Posterior vena cava (tissue), 2 donors: ENCODE data around the gene SPHK2. TPM values are rescaled to one million over a fixed set of nuclear protein-coding genes. Genes with fewer than 3 reads are reported as not detected.
"Not testable (repeated sequence)": the region's sequence is repeated elsewhere in the genome, so short reads cannot be mapped to it uniquely, and the experiment has no call there.

Experiments
- DNase-seq: peaks from one replicate; pipeline ENCODE4 v3.0.0-alpha.2; 2020; ENCODE audit warnings: low spot score
- intact Hi-C, 2 donors: fragments of 100-400 bp; cut with DNase I; formaldehyde crosslinking; loops; one replicate each; pipeline versions ENCODE4 v1.14.1 to v1.14.2; 2022 to 2023
- total RNA-seq, 2 donors: library from RNA; stranded (reverse); fragmentation: NEBNext Ultra II Directional; extraction: Animal tissue kit (Norgen Biotek cat#: 25700); gene quantifications; one replicate each; pipeline ENCODE4 v1.2.1, GENCODE V29; 2021
- donor health status: DM: yes; HTN: yes; CAD: no.
- donor health status: DM: yes; HTN: yes; CAD: no.

SPHK2 gene
- total RNA-seq, 2 donors from 2014 or later, result 8.5 to 12.1 TPM

GRCh38 chr19:48669903-48670668 is 50.8 kb downstream of the SPHK2 start:
- intact Hi-C loops, result loop anchor here in 1 of 2 donors (10.0 kb wide), 1 partner anchor 165 kb away; the partner anchor contains the start of gene HSD17B14
- no peak for DNase-seq

GRCh38 chr19:48670699-48671445 is 51.6 kb downstream of the SPHK2 start:
- DNase-seq, result no peak
- intact Hi-C loops, result loop anchor here in 1 of 2 donors (10.0 kb wide), 1 partner anchor 164 kb away; the partner anchor contains the start of gene HSD17B14

- intact Hi-C loops, result loop anchor here in 1 of 2 donors (10.0 kb wide), 1 partner anchor 163 kb away; the partner anchor contains the start of gene HSD17B14
- no peak for DNase-seq
These were observed 52.2 kb downstream of the SPHK2 start for GRCh38 chr19:48671446-48671995.

GRCh38 chr19:48672994-48673393 is 53.7 kb downstream of the SPHK2 start, which contains the start of gene NTN5:
Gene NTN5, minus strand, starts transcription at chr19:48673017. Its CDS starts 2,031 bp downstream, at chr19:48670986.
- intact Hi-C loops, result loop anchor here in 1 of 2 donors (10.0 kb wide), 1 partner anchor 162 kb away; the partner anchor contains the start of gene HSD17B14
- no peak for DNase-seq

GRCh38 chr19:48673436-48674100 is 54.3 kb downstream of the SPHK2 start:
- intact Hi-C loops, result loop anchor here in 1 of 2 donors (10.0 kb wide), 1 partner anchor 161 kb away; the partner anchor contains the start of gene HSD17B14
- DNase-seq, result no peak

- intact Hi-C loops, result loop anchor here in 1 of 2 donors (10.0 kb wide), 1 partner anchor 160 kb away; the partner anchor contains the start of gene HSD17B14
- no peak for DNase-seq
These were observed 55.0 kb downstream of the SPHK2 start for GRCh38 chr19:48674216-48674809.

GRCh38 chr19:48674921-48675824 is 55.9 kb downstream of the SPHK2 start:
- intact Hi-C loops, result loop anchor here in 1 of 2 donors (10.0 kb wide), 1 partner anchor 160 kb away; the partner anchor contains the start of gene HSD17B14
- peak; percentile 92 for DNase-seq

GRCh38 chr19:48676487-48676886 is 57.2 kb downstream of the SPHK2 start:
- intact Hi-C loops, result loop anchor here in 1 of 2 donors (10.0 kb wide), 1 partner anchor 158 kb away; the partner anchor contains the start of gene HSD17B14
- no peak for DNase-seq

GRCh38 chr19:48676887-48677286 is 57.6 kb downstream of the SPHK2 start:
- intact Hi-C loops, result loop anchor here in 1 of 2 donors (10.0 kb wide), 1 partner anchor 158 kb away; the partner anchor contains the start of gene HSD17B14
- DNase-seq, result no peak

- no peak for DNase-seq
- intact Hi-C loops, result loop anchor here in 1 of 2 donors (10.0 kb wide), 1 partner anchor 157 kb away; the partner anchor contains the start of gene HSD17B14
These were observed 58.9 kb downstream of the SPHK2 start for GRCh38 chr19:48678201-48678600.

- intact Hi-C loops, DNase-seq: not testable (repeated sequence)
These were observed 60.7 kb downstream of the SPHK2 start for GRCh38 chr19:48680006-48680405.

Other genes starting within 250 kb of the SPHK2 start
- gene KDELR1, start 228.0 kb upstream of the SPHK2 start, total RNA-seq, result 100 to 1,000 TPM in 1 of 2 donors, 10 to 100 TPM in 1; 94.6 to 111 TPM
- gene GRIN2D, start 225.8 kb upstream of the SPHK2 start, total RNA-seq, result 1 to 10 TPM in 1 of 2 donors, under 1 TPM in 1; 0.71 to 2.3 TPM
- 10 to 100 TPM; 21.1 to 24.2 TPM for gene GRWD1, start 173.5 kb upstream of the SPHK2 start, total RNA-seq
- under 1 TPM; 0.52 to 0.65 TPM for gene KCNJ14, start 163.9 kb upstream of the SPHK2 start, total RNA-seq
- 10 to 100 TPM; 34.1 to 49.2 TPM for gene CYTH2, start 150.1 kb upstream of the SPHK2 start, total RNA-seq
- under 1 TPM; 0.19 to 0.57 TPM for gene LMTK3, start 107.7 kb upstream of the SPHK2 start, total RNA-seq
- under 1 TPM in 1 of 2 donors, not detected in 1; 0.60 TPM for gene SULT2B1, start 67.3 kb upstream of the SPHK2 start, total RNA-seq
- gene SPACA4, start 12.8 kb upstream of the SPHK2 start, total RNA-seq, result not detected
- gene FAM83E, start 4.4 kb upstream of the SPHK2 start, total RNA-seq, result not detected
- gene RPL18, start 328 bp upstream of the SPHK2 start, total RNA-seq, result 100 to 1,000 TPM; 746 to 777 TPM
- 1 to 10 TPM; 1.8 to 3.6 TPM for gene DBP, start 17.9 kb downstream of the SPHK2 start, total RNA-seq
- gene CA11, start 26.7 kb downstream of the SPHK2 start, total RNA-seq, result 1 to 10 TPM; 4.8 to 5.7 TPM
- gene NTN5, start 53.5 kb downstream of the SPHK2 start, total RNA-seq, result under 1 TPM; 0.28 to 0.38 TPM
- not detected for gene FUT2, start 76.5 kb downstream of the SPHK2 start, total RNA-seq
- gene MAMSTR, start 100.2 kb downstream of the SPHK2 start, total RNA-seq, result 1 to 10 TPM in 1 of 2 donors, under 1 TPM in 1; 0.90 to 1.1 TPM
- 10 to 100 TPM; 13.8 to 19.2 TPM for gene RASIP1, start 121.1 kb downstream of the SPHK2 start, total RNA-seq
- gene IZUMO1, start 127.4 kb downstream of the SPHK2 start, total RNA-seq, result under 1 TPM; 0.52 to 0.56 TPM
- gene FUT1, start 133.1 kb downstream of the SPHK2 start, total RNA-seq, result 1 to 10 TPM; 1.5 to 2.1 TPM
- gene FGF21, start 136.0 kb downstream of the SPHK2 start, total RNA-seq, result not detected
- 10 to 100 TPM; 21.7 to 24.9 TPM for gene BCAT2, start 191.5 kb downstream of the SPHK2 start, total RNA-seq
- 1 to 10 TPM; 5.6 to 6.6 TPM for gene HSD17B14, start 217.0 kb downstream of the SPHK2 start, total RNA-seq
- gene PLEKHA4, start 249.1 kb downstream of the SPHK2 start, total RNA-seq, result 10 to 100 TPM; 91.0 to 91.2 TPM